GM19455 (cell line): ENCODE results near the gene MYOM1.
A peak's percentile ranks its signal among the peaks of the same experiment; 100 is the strongest.

Source experiments
- ATAC-seq: cut with Tn5 transposase; IDR thresholded peaks from one replicate; pipeline ENCODE4 v1.9.1; 2021; ENCODE audit not compliant: unreplicated experiment

MYOM1 gene

GRCh38 chr18:3250237-3251107 lies 30.7 kb upstream of the MYOM1 start:
- no peak for ATAC-seq

- no peak for ATAC-seq
Observed at GRCh38 chr18:3248658-3249359, 29.0 kb upstream of the MYOM1 start.

GRCh38 chr18:3248062-3248657 lies 28.4 kb upstream of the MYOM1 start:
- peak; percentile 3 for ATAC-seq

- ATAC-seq: peak; percentile 81
Observed at GRCh38 chr18:3247240-3248061, 27.7 kb upstream of the MYOM1 start, which contains the start of gene MYL12A. Gene MYL12A (plus strand): TSS chr18:3247801. CDS start chr18:3253248, 5,447 bp downstream.

- ATAC-seq: no peak
Observed at GRCh38 chr18:3246635-3247239, 27.0 kb upstream of the MYOM1 start.

GRCh38 chr18:3245853-3246634 lies 26.3 kb upstream of the MYOM1 start:
- peak; percentile 47 for ATAC-seq

- no peak for ATAC-seq
Observed at GRCh38 chr18:3245185-3245564, 25.4 kb upstream of the MYOM1 start.

- ATAC-seq: no peak
Observed at GRCh38 chr18:3238742-3239141, 19.0 kb upstream of the MYOM1 start.

GRCh38 chr18:3236470-3236869 lies 16.7 kb upstream of the MYOM1 start:
- no peak for ATAC-seq

- no peak for ATAC-seq
Observed at GRCh38 chr18:3235846-3236245, 16.1 kb upstream of the MYOM1 start.

GRCh38 chr18:3234457-3234856 lies 14.7 kb upstream of the MYOM1 start:
- no peak for ATAC-seq

- no peak for ATAC-seq
Observed at GRCh38 chr18:3233433-3234168, 13.8 kb upstream of the MYOM1 start.

- no peak for ATAC-seq
Observed at GRCh38 chr18:3233004-3233403, 13.2 kb upstream of the MYOM1 start.

- no peak for ATAC-seq
Observed at GRCh38 chr18:3230401-3231334, 10.9 kb upstream of the MYOM1 start.

- ATAC-seq: no peak
Observed at GRCh38 chr18:3226048-3226447, 6.3 kb upstream of the MYOM1 start.

GRCh38 chr18:3225588-3225987 lies 5.8 kb upstream of the MYOM1 start:
- ATAC-seq: no peak

GRCh38 chr18:3224223-3224622 lies 4.5 kb upstream of the MYOM1 start:
- ATAC-seq: no peak

- ATAC-seq: no peak
Observed at GRCh38 chr18:3223356-3223755, 3.6 kb upstream of the MYOM1 start.
